Measurements from ENCODE around the gene CCRL2.
"Not testable (repeated sequence)": the region's sequence is repeated elsewhere in the genome, so short reads cannot be mapped to it uniquely, and the experiment has no call there.

GRCh38 chr3:46431905-46432304 is 24.8 kb downstream of the CCRL2 start:
- not testable (repeated sequence) for TF ChIP-seq MAX (IDR thresholded peaks at IDR 0.05); HDAC6 (IDR thresholded peaks at IDR 0.05; ENCODE audit: low read depth, low read length); KDM1A (IDR thresholded peaks at IDR 0.05; ENCODE audit: borderline replicate concordance, low read length); CTCF (IDR thresholded peaks at IDR 0.05; ENCODE audit: control extremely low read depth in 1 of 3, insufficient read depth in 1 of 3, low read depth in 1 of 3, low read length in 3 of 3); YY1 (IDR thresholded peaks at IDR 0.05; ENCODE audit: low read depth, low read length); CHD1 (IDR thresholded peaks at IDR 0.05; ENCODE audit: low read depth, low read length); POLR2A (IDR thresholded peaks at IDR 0.05; ENCODE audit: control extremely low read depth in 1 of 2, low read depth in 2 of 2, low read length in 2 of 2); RFX5 (IDR thresholded peaks at IDR 0.05; ENCODE audit: borderline replicate concordance, low read depth, low read length); EZH2 (IDR thresholded peaks at IDR 0.05; ENCODE audit: low read depth, low read length, severe bottlenecking); POLR2AphosphoS5 (IDR thresholded peaks at IDR 0.05; ENCODE audit: low read depth, low read length)

Measured in H1 (cell line).